Measurements from ENCODE around the gene CUL7.

Gene CUL7

DNA sequence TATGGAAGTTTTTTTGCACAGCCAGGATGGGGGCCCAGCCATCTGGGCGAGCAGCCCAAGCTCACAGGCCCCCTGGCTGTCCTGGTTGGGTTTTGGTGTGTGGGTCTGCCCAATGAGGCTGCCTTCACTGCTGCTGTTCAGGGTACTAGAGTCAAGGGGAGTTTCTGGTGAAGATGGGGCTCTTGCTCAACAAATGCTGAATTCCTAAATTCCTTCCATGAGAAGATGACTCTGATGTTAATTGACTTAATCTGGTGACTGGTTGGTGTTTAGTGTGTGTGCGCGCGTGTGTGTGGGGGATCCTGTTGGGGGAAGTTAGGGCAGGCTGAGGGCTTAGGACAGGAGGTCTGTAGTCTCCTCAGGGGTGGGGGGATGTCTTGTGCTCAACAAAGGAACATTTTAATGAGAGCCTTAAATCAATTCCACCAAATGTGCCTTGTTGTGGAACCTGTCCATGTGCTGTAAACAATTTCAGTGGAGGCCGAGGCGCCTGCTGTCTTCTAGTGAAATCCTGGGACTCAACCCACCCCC is 24.4 kb upstream of the CUL7 start:
- in situ Hi-C loops (cut with MboI; ENCODE audit: low sequenced_read_pairs): no loop called here

DNA sequence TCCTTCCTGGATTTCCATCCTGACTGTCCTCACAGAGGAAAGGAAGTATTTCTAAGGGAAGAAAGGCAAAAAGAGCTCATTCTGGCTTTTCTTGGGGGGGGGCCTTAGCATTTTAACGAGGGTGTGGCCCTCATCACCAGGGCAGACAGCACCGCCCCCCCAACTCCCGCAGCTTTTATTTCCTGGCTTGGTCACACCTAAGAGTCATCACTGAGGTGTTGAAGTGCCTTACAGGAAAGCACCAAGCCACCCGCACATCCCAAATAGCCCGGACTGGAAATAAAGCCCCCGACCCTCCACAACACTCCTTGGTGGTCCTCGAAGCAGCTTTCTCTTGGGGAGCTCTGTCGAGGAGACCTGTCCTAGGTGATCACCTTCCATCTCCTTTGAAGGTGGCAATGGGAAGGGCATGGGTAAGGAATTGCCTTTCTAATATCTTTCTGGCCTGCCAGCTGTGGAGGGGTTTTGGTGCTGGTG is 23.7 kb upstream of the CUL7 start:
- in situ Hi-C loops (cut with MboI; ENCODE audit: low sequenced_read_pairs): no loop called here

DNA sequence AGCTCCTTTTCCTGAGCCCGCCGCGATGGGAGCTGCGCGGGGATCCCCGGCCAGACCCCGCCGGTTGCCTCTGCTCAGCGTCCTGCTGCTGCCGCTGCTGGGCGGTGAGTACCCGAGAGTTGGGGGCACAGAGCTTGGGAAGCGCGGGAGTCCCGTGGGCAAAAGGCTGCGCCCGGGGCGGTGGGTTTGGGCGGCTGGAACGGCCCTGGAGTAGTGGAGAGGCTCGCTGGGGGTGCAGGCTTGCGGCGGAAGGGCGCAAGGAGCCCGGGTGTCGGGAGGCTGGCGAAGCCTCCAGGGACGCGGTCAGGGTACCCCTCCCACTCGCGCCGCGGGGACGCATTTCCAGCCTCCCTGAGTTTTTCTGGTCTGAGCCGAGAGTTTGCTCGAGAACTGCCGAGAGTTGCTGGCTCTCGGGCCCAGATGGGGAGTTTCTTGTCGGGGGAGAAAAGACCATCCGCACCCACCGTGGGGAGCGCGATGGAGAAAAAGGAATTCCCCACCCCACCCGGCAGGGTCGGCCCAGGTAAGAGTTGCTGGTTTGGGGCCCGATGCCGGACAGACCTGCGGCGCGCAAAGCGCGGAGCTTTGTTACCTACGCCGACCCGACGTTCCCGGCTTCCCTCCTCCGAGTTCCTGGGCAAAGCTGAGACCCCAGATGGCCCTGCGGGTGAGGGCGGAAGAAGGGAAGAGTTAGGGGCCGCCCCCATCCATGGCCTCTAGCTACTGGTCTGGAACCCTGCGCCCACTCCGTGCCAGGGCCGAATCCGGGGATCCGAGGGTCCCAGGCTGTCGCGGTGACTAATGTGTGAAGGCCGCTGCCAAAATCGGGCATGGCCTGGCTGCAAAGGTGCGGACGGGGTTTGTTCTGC is 23.0 kb upstream of the CUL7 start:
- in situ Hi-C loops (cut with MboI; ENCODE audit: low sequenced_read_pairs): no loop called here

DNA sequence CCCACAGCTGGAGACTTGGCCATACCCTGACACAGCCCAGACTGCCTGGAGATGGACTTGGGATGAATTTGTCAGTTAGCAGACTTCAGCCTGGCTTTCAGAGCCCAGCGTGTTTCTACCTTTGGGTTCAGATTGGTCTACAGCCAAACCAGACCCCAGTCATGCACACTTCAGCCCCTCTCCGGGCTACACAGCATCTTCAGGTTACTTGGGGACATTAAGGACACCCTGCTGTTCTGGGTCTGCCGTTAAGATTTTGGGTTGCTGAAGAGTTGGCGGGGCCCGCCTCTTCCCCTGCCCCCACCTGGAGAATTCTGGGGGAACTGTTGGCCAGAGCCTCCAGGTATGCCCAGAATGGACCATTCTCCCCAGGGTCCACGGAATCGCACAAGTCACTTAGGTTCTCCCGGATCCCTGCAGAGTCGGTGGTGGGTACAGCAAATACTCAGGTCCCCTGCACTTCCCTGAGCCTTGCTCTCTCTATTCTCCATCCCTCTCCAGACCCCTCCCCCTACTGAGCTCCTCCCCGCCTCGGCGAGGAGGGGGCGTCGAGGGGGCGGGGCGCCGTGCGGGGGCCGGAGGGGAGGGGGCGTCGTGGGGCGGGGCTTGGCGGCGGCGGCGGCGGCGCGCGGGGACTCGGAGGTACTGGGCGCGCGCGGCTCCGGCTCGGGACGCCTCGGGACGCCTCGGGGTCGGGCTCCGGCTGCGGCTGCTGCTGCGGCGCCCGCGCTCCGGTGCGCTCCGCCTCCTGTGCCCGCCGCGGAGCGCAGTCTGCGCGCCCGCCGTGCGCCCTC is 22.2 kb upstream of the CUL7 start, which contains the start of gene PTK7:
Gene PTK7, plus strand, starts transcription at position 645 of the 794 bp plus-strand sequence. CDS start 175 bp downstream, outside the sequence.
- in situ Hi-C loops (cut with MboI; ENCODE audit: low sequenced_read_pairs): no loop called here

DNA sequence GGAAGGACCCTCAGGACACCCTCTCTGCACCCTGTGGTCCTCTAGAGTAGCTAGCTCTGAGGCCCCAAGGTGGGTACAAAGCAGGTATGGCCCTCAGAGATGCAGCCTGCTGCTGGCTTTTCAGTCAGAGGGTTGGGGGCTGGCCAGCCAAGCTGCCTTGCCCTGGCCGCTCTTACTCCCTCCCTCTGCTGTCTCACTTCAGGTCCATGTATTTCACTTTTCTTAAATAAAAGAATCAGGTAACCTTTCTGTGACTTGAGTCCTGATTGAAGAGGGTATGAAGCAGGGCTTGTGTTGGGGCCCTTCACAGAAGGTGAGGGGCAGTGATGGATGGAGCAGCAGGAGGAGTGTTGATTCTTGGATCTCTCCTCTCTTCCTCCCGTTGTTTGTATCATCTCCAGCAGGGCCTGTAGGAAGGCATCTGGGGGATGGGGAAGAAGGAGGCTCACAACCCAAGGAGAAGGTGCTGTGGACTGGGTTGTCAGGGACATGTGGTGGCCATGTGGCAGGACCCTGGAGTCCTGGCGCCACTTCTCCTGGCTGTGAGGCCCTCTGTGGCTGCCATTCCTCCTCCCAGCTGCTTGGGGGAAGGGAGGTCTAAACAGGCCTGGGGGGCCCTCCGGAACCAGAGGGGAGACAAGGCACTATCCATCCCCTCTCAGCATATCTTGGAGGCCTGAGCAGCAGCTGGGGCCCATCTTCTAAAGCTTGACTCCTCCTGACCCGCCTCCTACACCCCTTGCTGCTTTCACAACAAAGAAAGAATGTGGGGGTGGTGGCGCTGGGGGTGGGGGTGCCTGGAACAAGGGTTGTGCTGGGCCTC is 21.4 kb upstream of the CUL7 start:
- in situ Hi-C loops (cut with MboI; ENCODE audit: low sequenced_read_pairs): no loop called here

DNA sequence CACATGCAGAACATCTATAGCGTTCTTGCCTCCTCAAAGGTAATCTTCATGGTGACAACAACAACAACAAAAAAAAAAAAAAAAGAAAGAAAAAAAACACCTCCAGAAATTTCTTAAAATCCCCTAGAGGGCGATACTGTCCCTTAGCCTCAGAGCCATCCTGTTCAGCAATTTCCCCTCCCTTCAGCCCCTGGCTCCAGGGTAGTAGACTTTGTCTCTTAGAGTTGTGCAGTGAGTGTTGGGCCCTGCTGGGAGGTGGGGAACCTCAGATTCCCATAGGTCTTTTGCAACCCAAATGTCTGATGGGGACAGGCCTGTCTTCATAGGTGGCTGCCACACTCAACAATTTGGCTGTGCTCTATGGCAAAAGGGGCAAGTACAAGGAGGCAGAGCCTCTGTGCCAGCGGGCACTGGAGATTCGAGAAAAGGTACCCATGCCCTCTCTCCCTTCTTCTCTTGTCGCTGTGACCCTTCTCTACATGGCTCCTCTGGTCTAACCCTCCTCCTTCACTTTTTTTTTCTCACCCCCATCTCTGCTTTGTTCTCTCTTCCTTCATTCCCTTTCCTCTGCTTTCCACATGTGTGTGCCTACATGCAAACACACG is 16.5 kb upstream of the CUL7 start:
- in situ Hi-C loops (cut with MboI; ENCODE audit: low sequenced_read_pairs): no loop called here

DNA sequence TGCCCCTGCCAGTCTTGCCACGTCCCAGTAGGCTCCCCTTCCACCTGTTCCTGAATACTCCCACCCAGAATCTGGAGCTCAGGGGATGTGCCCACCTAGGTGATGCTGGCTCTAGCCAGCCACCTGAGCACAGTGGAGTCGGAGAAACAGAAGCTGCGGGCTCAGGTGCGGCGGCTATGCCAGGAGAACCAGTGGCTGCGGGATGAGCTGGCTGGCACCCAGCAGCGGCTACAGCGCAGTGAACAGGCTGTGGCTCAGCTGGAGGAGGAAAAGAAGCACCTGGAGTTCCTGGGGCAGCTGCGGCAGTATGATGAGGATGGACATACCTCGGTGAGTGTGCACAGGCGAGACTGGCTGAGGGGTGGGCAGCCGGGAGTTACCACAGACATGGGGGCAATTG is 9.2 kb upstream of the CUL7 start:
- in situ Hi-C loops (cut with MboI; ENCODE audit: low sequenced_read_pairs): no loop called here

DNA sequence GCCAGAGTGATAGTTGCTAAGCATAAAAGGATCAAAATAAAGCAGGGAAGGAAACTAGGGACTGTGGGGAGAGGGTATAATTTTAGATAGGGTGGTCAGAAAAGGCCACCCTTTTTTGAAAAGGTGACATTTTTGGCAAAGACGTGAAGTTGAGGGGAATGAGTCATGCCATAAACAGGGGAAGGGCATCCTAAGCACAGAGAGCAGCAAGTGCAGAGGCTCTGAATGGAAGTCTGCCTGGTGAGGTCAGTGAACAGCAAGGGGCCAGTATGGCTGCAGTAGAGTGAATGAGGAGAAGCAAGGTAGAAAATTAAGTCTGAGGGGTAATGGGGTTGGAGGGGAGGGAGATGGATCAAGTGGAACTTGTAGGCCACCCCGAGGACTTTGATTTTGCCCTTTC is 8.2 kb upstream of the CUL7 start:
- in situ Hi-C loops (cut with MboI; ENCODE audit: low sequenced_read_pairs): no loop called here

DNA sequence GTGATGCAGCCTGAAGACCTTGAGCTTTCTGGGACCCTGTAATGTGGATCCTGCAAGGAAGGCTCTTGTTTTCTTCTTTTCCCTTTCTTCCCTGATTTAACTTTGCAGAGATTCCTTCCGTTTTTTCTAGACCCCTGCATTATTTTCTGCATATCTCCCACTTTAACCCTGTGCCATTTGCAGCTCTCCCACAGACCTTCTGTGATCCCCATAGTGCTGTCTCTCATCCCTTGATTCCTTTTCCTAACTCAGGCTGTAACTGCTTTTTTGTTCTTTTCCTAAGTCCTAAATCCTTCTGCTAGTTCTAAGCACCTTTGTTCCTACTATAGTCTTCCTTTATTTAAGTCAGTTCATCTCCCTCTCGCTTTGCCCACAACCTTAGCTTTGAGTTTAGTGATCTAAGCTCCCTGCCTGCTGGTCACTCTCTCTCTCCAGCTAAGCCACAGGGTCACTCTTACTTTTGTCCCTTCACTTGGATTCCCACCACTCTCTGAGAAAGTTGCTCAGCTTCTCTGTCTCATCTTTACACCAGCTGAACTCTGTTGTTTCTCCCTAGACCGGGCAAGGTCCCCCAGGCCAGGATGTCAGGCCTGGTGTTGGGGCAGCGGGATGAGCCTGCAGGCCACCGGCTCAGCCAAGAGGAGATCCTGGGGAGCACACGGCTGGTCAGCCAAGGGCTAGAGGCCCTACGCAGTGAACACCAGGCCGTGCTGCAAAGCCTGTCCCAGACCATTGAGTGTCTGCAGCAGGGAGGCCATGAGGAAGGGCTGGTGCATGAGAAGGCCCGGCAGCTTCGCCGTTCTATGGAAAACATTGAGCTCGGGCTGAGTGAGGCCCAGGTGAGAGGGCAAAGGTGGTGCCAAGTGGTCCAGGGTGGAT is 7.3 kb upstream of the CUL7 start:
- in situ Hi-C loops (cut with MboI; ENCODE audit: low sequenced_read_pairs): no loop called here

DNA sequence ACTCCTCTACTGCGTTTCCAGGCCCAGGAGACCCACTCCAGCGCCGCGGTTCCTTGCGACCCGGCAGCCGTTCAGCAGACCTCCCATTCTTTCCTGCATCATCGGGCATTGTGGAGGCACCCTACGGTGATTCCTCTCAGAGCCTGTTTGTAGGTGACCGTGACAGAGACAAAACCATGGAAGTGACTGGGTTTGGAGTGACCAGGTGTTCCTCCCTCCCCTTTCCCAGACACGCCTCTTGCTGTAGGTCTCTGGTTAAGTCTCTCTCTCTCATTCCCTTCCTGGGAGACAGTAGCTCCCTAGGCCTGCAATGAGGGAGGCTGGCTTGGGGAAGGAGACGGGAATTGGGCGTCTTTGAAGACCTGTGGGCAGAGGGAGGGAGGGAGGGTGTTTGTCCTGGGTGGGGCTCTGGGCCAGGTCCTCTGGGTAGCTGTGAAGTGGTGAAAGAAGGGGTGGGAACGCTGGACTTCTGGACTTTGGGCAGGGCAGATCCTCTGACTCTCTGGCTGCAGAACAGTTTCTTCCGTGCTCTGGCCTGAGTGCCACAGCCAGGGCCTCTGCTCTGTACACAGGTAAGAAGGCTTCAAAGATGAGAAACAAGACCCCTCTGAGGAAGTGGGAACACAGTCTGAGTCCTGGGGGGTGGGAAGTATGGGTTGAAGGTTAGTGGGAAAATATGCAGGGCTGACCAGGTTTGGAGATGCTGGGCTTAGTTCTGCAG is 6.5 kb upstream of the CUL7 start:
- in situ Hi-C loops (cut with MboI; ENCODE audit: low sequenced_read_pairs): no loop called here

DNA sequence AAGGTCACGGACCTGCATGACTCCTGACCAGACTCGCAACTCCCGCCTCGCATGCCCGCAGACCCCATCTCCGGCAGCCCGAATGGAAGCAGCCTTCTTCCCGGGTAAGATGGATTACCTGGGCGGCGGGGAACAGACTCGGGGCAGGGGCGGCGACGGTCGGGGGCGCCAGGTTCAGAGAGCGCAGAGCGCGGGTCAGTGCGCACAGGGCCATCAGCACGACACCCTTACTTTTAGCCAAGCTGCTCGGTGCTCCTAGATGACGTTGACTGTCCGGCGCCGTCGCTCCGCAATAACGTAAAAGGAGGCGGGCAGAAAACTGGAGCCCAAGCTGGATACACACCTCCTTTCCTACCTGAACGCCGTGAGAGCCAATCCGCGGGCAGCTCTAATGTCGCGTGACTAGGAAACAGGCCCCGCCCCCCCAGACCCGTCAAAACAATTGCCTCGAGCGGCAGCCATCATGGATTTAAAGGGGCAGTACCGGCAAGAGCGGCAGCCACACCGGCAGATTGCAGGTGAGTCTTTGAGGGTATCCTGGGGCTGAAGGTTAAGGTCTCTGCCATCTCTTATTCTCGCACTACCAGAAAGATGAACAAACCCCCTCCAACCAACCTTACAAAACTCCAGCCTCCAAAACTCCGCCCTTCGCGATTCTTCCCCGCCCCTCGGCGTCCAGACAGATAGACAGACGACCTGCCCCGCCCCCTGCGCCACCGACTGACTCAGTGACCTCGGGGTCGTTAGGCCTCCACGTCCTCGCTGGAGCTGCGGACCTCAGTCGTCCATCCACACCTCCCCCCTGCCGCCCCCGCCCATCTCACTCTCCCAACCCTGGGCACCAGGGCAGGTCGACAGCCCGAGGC is 5.8 kb upstream of the CUL7 start, which contains the start of the genes KLC4 and MRPL2:
Gene KLC4, plus strand, starts transcription at position 464 of the 866 bp plus-strand sequence. CDS start 1,705 bp downstream, outside the sequence.
Gene MRPL2, minus strand, starts transcription at position 267 of the 866 bp plus-strand sequence. Its CDS starts 53 bp downstream, at position 214.
- in situ Hi-C loops (cut with MboI; ENCODE audit: low sequenced_read_pairs): no loop called here

DNA sequence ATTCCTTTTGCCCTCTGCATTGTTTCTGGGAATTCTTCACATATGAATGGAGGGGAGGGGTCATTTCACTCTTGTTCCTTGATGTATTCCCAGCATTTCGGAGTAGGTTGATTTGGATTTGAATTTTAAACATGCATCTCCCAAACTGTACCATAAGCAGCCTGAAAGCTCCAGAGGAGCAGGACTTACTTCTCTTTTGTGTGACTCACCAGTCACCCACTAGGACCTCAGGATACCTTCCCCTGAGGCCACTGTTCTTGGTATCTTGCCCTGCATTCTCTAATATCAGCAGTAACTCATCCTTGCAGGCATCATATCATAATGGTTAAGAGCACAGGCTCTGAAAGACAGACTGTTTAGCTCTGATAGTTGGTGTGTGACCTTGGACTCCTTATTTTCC is 4.9 kb upstream of the CUL7 start:
- in situ Hi-C loops (cut with MboI; ENCODE audit: low sequenced_read_pairs): no loop called here

DNA sequence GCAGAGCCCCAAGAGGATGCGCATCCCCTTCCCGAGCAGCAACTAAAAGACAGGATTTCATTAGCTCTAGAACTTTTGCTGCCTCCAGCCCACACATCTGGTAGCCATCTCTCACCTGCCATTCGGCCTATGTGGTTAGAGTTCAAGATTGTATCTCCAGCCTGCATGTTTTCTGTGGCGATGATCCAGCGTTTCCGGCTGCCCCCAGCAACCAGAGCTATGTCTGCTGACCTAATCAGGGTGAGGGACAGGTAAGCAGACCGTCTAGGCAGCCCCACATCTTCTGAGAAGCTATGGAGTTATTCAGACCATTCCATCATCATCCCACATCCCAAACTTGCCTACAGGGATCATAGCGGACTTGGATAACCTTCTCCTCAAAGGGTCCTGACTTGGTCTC is 2.3 kb upstream of the CUL7 start:
- in situ Hi-C loops (cut with MboI; ENCODE audit: low sequenced_read_pairs): no loop called here

DNA sequence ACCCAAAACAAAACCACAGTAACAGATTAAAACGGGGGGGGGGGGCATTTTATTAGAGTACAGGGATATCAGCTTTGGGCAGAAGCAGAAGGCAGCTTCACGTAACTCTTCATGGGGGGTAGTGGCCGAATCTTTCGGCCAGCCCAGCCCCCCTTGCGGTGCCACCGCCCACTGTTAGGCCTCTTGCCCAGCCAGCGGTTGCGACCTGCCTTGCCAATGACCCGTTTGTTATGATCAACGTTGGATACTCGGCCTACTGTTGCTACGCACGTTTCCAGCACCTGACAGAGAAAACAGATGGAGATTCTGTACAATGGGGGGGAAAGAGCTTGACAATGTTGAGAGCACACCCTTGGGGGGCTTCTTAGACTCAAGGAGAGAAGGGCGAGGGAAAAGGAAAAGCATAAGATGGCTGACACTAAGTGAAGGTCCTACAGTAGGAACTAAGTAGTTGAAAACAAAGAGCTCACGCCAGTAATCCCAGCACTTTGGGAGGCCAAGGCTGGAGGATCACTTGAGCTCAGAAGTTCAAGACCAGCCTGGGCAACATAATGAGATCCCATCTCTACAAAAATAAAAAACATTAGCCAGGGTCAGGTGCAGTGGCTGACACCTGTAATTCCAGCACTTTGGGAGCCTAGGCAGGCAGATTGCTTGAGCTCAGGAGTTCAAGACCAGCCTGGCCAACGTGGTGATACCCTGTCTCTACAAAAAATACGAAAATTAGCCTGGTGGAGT is 724 bp upstream of the CUL7 start:
- in situ Hi-C loops (cut with MboI; ENCODE audit: low sequenced_read_pairs): no loop called here

DNA sequence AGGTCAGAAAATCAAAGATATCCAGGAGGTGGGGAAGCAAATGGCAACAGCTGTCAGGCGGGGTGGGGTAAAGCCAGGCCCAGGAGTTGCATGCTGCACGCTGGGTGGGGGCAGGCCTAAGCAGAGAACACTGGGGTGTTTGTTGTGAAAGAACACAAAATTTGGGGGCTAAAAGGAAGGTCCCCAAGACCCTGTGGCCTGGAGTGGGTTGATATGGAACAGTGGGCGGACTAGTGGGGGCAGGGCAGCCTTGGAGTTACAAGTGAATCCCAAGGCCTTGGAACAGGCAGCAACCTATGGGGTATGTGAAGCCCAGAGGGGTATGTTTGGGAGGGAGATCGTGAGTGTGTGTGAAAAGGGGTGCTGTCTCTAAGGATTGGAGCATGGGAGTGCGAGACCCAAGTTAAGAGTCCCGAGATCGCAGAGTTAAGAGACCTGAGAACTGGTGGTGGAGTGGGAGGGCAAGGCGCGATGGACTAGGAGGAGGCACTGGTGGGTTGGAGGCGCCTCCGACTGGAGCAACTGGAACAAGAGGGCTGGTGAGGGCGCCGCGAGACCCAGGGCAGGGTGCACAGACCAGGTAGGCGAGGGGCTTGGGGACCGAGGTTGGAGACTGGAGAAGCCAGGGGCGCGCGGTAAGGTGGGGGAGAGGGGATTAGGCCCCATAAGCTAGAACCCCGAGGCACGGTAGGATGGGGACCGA is 658 bp downstream of the CUL7 start:
- in situ Hi-C loops (cut with MboI; ENCODE audit: low sequenced_read_pairs): no loop called here

DNA sequence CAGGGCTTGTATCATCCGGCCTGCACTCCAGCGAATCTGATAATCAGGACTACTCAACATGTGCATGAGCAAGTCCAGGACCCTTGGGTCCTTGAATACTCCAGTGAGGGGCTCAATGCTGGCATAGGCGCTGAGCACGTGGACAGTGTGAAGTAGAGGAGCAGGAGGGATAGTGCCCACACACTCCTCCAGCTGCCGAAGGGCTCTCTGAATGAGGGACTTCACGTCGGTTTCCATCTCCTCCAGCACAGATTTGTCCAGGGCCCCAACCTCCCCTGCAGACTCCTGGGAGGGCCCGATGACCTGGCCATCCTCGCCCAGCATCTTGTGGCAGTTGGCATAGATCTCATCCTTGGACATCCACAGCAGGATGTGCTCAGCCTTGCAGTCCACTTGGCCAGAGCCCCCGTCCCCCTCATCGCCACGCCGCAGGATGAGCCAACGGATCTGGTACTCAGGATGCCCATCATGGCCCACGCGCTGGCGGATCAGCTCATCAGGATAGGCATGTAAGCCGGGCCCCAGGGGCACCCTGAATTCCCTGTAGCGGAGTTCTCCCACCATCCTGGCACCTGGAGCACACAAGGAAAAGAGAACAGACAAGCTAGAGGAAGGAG is 1.3 kb downstream of the CUL7 start:
- in situ Hi-C loops (cut with MboI; ENCODE audit: low sequenced_read_pairs): no loop called here

Data from hTERT RPE-1 (cell line).